ENCODE data around the gene D2HGDH. TPM values are rescaled to one million over a fixed set of nuclear protein-coding genes. Genes with fewer than 3 reads are reported as not detected.

D2HGDH gene
- 21.1 TPM for total RNA-seq

DNA sequence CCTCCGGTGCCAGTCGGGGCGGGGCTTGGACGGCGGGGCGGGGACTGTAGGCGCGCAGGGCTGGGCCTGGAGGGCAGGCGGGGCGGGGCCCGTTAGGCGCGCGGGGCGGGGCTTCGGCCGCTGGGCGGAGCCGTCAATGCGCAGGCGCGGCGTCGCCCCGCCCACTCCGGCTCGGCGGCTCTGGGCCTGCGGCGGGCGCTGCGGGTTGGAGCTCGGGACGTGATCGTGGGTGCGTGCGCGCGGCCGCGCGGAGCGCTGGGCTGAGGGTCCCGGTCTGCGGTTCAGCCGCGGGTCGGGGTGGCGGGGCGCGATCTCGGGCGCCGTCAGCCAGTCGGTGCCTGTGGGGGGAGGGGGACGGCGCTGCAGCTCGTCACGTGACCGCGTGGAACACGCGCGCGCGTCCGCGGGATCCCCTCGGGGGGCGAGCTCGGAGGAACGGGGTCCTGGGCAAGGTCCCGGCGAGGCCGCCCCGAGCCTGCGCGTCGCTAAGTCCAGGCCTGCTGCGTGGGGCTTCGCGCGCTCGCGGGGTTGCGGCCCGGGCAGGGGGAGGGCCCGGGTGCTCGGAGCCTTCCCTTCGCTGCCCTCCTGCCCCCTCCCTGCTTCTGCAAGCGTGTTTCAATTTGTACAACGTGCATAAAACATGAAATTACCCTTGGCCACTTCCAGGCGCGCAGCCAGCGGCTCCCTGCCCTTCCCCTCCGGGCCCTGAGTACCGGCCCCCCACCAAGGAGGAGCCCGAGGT is at the start of gene D2HGDH:
Gene D2HGDH (plus strand): TSS at position 164 of the 742 bp plus-strand sequence. CDS start 595 bp downstream, outside the sequence.
- Histone ChIP-seq H3K27ac (peak within 1 kb of the TSS; percentile 90), H3K4me1 (peaks cover 30% of the 10 kb centered on the region), H3K9me3 (no peaks in the 10 kb centered on the region), H3K36me3 (no peaks in the 10 kb centered on the region), H3K27me3 (no peaks in the 10 kb centered on the region), H3K4me3 (peak within 1 kb of the TSS; percentile 88 to 98)
- intact Hi-C loops (cut with DNase I) = loop anchor here (5.0 kb wide), 1 partner anchor 358 kb away; no protein-coding TSS in a partner anchor
- peak in 1 of 2 donors; percentile 90 for DNase-seq (ENCODE audit: extremely low spot score in 2 of 2)
- peak in 1 of 2 donors; percentile 85 for TF ChIP-seq POLR2A (IDR thresholded peaks at IDR 0.05)
- no peak for TF ChIP-seq POLR2AphosphoS5 (IDR thresholded peaks at IDR 0.05; ENCODE audit: insufficient read depth in 1 of 2, low read depth in 1 of 2)
- TF ChIP-seq, protein P1, sequence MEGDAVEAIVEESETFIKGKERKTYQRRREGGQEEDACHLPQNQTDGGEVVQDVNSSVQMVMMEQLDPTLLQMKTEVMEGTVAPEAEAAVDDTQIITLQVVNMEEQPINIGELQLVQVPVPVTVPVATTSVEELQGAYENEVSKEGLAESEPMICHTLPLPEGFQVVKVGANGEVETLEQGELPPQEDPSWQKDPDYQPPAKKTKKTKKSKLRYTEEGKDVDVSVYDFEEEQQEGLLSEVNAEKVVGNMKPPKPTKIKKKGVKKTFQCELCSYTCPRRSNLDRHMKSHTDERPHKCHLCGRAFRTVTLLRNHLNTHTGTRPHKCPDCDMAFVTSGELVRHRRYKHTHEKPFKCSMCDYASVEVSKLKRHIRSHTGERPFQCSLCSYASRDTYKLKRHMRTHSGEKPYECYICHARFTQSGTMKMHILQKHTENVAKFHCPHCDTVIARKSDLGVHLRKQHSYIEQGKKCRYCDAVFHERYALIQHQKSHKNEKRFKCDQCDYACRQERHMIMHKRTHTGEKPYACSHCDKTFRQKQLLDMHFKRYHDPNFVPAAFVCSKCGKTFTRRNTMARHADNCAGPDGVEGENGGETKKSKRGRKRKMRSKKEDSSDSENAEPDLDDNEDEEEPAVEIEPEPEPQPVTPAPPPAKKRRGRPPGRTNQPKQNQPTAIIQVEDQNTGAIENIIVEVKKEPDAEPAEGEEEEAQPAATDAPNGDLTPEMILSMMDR (IDR thresholded peaks at IDR 0.05) = no peak

DNA sequence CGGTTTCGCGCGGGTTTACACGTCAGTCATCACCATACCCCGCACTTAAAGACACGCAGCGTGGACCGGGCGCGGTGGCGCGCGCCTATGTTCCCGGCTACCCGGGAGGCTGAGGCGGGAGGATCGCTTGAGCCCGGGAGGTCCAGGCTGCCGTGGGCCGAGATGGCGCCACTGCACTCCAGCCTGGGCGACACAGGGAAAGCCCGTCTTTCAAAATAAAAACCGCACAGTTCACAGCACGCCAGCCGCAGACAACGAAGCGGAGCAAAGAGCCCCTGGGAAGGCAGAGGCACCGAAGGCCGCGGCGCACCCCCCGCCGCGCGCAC is 48.1 kb upstream of the D2HGDH start:
- Histone ChIP-seq H3K4me1 (peaks cover 38% of the 10 kb centered on the region), H3K27ac (peak overlapping the region; percentile 58), H3K36me3 (peaks cover 0 to 16% of the 10 kb centered on the region in 2 donors), H3K4me3 (peak overlapping the region; percentile 80 to 99), H3K9me3 (no peaks in the 10 kb centered on the region), H3K27me3 (no peaks in the 10 kb centered on the region)
- no peak for TF ChIP-seq POLR2A (IDR thresholded peaks at IDR 0.05)
- intact Hi-C loops (cut with DNase I) = loop anchor here (2.0 kb wide), 1 partner anchor 17 kb away; the partner anchor contains the start of gene ING5
- DNase-seq (ENCODE audit: extremely low spot score in 2 of 2) = no peak

DNA sequence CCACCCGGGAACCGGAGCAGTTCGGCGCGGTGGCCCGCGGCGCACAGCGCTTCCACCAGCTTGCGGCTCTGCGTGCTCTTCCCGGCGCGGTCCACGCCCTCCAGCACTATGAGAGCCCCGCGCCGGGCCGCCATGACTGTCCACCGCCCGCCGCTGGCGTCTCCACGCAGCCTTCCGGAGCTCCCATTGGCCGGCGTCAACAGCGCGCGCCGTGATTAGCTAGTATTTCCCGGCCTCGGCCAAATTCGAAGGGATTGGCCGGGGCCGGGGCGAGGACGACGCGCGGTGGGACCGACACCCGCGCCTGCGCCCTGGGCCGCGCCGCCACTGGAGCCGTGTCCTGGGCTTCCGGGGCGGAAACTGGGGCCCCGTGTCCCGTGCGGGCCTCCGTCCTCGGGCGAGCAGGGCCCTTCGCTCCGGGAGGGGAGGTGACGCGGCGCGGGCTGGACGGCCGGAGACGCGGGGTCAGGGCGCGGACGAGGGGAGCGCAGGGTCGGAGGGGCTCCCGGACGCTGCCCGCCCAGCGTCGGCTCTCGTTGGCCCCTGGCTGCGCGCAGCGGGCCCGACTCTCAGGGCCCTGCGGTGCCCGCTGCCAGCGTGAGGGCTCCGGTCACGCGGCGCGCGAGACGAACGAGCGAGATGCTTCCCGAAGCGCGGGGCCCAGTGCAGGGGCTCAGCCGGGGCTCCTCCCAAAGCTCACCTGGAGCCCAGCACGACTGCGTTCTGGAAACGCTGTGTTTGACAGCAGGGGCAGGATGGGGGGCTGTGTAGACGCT is 47.6 kb upstream of the D2HGDH start, which contains the start of gene DTYMK:
Gene DTYMK (minus strand): TSS at position 166 of the 776 bp plus-strand sequence. CDS start 32 bp downstream, at position 134.
- Histone ChIP-seq H3K27ac (peak within 1 kb of the TSS; percentile 88), H3K27me3 (no peaks in the 10 kb centered on the region), H3K9me3 (no peaks in the 10 kb centered on the region), H3K4me3 (peak within 1 kb of the TSS; percentile 80 to 99), H3K4me1 (peaks cover 36% of the 10 kb centered on the region), H3K36me3 (peaks cover 0 to 22% of the 10 kb centered on the region in 2 donors)
- intact Hi-C loops (cut with DNase I) = loop anchor here (2.0 kb wide), 1 partner anchor 16 kb away; the partner anchor contains the start of gene ING5
- peak in 1 of 2 donors; percentile 95 for DNase-seq (ENCODE audit: extremely low spot score in 2 of 2)
- TF ChIP-seq POLR2AphosphoS5 (IDR thresholded peaks at IDR 0.05; ENCODE audit: insufficient read depth in 1 of 2, low read depth in 1 of 2) (peak; percentile 17 to 58), POLR2A (IDR thresholded peaks at IDR 0.05) (peak in 1 of 2 donors; percentile 72)
- TF ChIP-seq, protein P1 (IDR thresholded peaks at IDR 0.05) = peak in 1 of 3 experiments; percentile 1

DNA sequence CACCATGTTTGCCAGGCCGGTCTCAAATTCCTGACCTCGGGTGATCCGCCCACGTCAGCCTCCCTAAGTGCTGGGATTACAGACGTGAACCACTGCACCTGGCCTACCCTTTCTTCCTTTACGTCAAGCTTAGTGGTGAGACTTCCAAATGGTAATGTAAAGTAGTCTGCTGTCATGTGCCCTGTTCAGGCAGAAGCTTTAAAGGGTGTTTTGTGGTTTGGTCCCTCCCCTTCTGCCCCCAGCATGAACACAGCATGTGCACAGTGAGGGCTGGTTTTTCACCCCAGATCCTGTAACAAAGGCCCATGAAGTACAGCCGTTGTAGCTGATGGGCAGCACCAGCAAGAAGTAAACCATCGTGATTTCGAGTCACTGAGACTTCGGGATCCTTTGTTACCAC is 45.1 kb upstream of the D2HGDH start:
- intact Hi-C loops (cut with DNase I) = no loop called here
- peaks cover 36% of the 10 kb centered on the region for H3K4me1 ChIP-seq
- peaks cover 0 to 30% of the 10 kb centered on the region in 2 donors for H3K36me3 ChIP-seq

DNA sequence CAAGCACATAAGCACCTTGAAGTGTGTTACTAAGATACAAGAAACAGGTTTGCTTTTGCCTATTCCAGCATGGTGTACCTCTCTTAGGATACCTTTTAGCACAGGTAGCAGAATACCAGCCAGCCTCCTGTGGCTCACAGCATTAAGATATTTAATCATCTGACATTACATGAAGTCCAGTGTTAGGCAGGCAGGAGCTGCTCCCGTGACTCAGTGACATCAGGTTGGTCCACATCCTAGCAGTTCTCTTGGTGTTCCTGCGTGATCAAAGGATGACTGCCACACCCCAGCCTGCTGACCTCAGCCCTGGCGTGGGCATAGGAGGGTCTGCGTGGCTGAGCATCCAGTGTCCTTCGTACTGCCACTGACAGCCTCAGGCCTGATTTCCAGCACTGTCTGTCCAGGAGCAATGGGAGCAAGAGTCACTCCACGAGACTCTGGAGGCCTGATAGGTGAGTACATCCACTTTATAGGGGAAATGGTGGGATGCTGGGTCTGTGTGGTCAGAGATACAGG is 44.2 kb upstream of the D2HGDH start:
- intact Hi-C loops (cut with DNase I) = no loop called here
- peaks cover 0 to 32% of the 10 kb centered on the region in 2 donors for H3K36me3 ChIP-seq
- peaks cover 36% of the 10 kb centered on the region for H3K4me1 ChIP-seq
- no peak for DNase-seq (ENCODE audit: extremely low spot score in 2 of 2)
- no peaks in the 10 kb centered on the region for H3K27me3 ChIP-seq
- no peak overlapping the region for H3K27ac ChIP-seq
- H3K9me3 ChIP-seq = no peaks in the 10 kb centered on the region
- no peak for TF ChIP-seq POLR2AphosphoS5 (IDR thresholded peaks at IDR 0.05; ENCODE audit: insufficient read depth in 1 of 2, low read depth in 1 of 2)
- no peak for TF ChIP-seq POLR2A (IDR thresholded peaks at IDR 0.05)
- TF ChIP-seq, protein P1 (IDR thresholded peaks at IDR 0.05) = no peak
- no peak overlapping the region for H3K4me3 ChIP-seq

More for the DNA sequence above, 45.1 kb upstream of the D2HGDH start:
- DNase-seq (ENCODE audit: extremely low spot score in 2 of 2) = no peak
- Histone ChIP-seq H3K27me3 (no peaks in the 10 kb centered on the region), H3K9me3 (no peaks in the 10 kb centered on the region), H3K4me3 (no peak overlapping the region), H3K27ac (no peak overlapping the region)
- TF ChIP-seq POLR2AphosphoS5 (IDR thresholded peaks at IDR 0.05; ENCODE audit: insufficient read depth in 1 of 2, low read depth in 1 of 2) (no peak), POLR2A (IDR thresholded peaks at IDR 0.05) (no peak)
- TF ChIP-seq, protein P1 (IDR thresholded peaks at IDR 0.05) = no peak

Data from vagina (tissue), 2 donors.